ENCODE data around the gene LINGO3. TPM values are rescaled to one million over a fixed set of nuclear protein-coding genes. Genes with fewer than 3 reads are reported as not detected.

Gene LINGO3
- total RNA-seq, 4 donors from 2014 or later: not detected

- TF ChIP-seq CTCF (IDR thresholded peaks at IDR 0.05; ENCODE audit: low read depth): no peak
Observed at GRCh38 chr19:2287585-2288337, 20.2 kb downstream of the LINGO3 start.

- no peak for TF ChIP-seq CTCF (IDR thresholded peaks at IDR 0.05; ENCODE audit: low read depth)
Observed at GRCh38 chr19:2286402-2287140, 21.4 kb downstream of the LINGO3 start.

GRCh38 chr19:2283835-2284507, 24.0 kb downstream of the LINGO3 start:
- no peak for TF ChIP-seq CTCF (IDR thresholded peaks at IDR 0.05; ENCODE audit: low read depth)

- TF ChIP-seq CTCF (IDR thresholded peaks at IDR 0.05; ENCODE audit: low read depth): no peak
Observed at GRCh38 chr19:2282862-2283237, 25.1 kb downstream of the LINGO3 start.

GRCh38 chr19:2282062-2282861, 25.7 kb downstream of the LINGO3 start, which contains the start of gene PEAK3:
Gene PEAK3, minus strand, starts transcription at chr19:2282175. Its CDS starts 1,244 bp downstream, at chr19:2280931.
- TF ChIP-seq CTCF (IDR thresholded peaks at IDR 0.05; ENCODE audit: low read depth): no peak

- no peak for TF ChIP-seq CTCF (IDR thresholded peaks at IDR 0.05; ENCODE audit: low read depth)
Observed at GRCh38 chr19:2280633-2281264, 27.2 kb downstream of the LINGO3 start.

All from subcutaneous adipose tissue (tissue), 4 donors.